HepG2 (cell line): ENCODE results near the gene HHEX. TPM values are rescaled to one million over a fixed set of nuclear protein-coding genes. Genes with fewer than 3 reads are reported as not detected.

Source experiments
- ATF1 ChIP-seq: IDR thresholded peaks from 2 replicates; pipeline ENCODE4 v1.6.1; 2016; ENCODE audit warnings: mild to moderate bottlenecking, control low read depth
- CC2D1A ChIP-seq: sonication (generic); formaldehyde crosslinking; IDR thresholded peaks from 2 replicates; pipeline ENCODE4 v1.8.1; 2023; ENCODE audit warnings: mild to moderate bottlenecking, missing genetic modification reagents
- CCDC6 ChIP-seq: sonication (generic); formaldehyde crosslinking; IDR thresholded peaks from 2 replicates; pipeline ENCODE4 v1.8.1; 2022; ENCODE audit warnings: mild to moderate bottlenecking, missing genetic modification reagents, moderate library complexity
- CHCHD3 ChIP-seq: sonication (generic); formaldehyde crosslinking; IDR thresholded peaks from 2 replicates; pipeline ENCODE4 v1.8.0; 2022; ENCODE audit warnings: mild to moderate bottlenecking, missing genetic modification reagents, moderate library complexity
- DR1 ChIP-seq: sonication (generic); formaldehyde crosslinking; IDR thresholded peaks from 2 replicates; pipeline ENCODE4 v1.8.0; 2021; ENCODE audit warnings: mild to moderate bottlenecking, missing genetic modification reagents, inconsistent platforms
- HIVEP1 ChIP-seq: sonication (generic); formaldehyde crosslinking; IDR thresholded peaks from 2 replicates; pipeline ENCODE4 v1.4.0; 2020; ENCODE audit warnings: mild to moderate bottlenecking, missing genetic modification reagents
- HNF4G ChIP-seq, 2 experiments: sonication (generic) in 1 of 2; formaldehyde crosslinking in 1 of 2; IDR thresholded peaks; 2 replicates each; pipeline versions ENCODE4 v1.4.0 to v1.6.1; 2011 to 2020; ENCODE audit warnings: borderline replicate concordance in 2 of 2, low read depth in 2 of 2, mild to moderate bottlenecking in 2 of 2, low read length in 1 of 2, missing genetic modification reagents in 1 of 2, moderate library complexity in 1 of 2
- HNRNPUL1 ChIP-seq: fragments of 200-400 bp; formaldehyde crosslinking; IDR thresholded peaks from 2 replicates; pipeline ENCODE4 v1.6.1; 2017; ENCODE audit warnings: low read depth, mild to moderate bottlenecking, low read length, moderate library complexity
- MIXL1 ChIP-seq: IDR thresholded peaks from 2 replicates; pipeline ENCODE4 v1.6.1; 2016
- MTA1 ChIP-seq: sonication (generic); formaldehyde crosslinking; IDR thresholded peaks from 2 replicates; pipeline ENCODE4 v1.4.0; 2020; ENCODE audit warnings: missing genetic modification reagents, mild to moderate bottlenecking, borderline replicate concordance
- NR1H2 ChIP-seq: sonication (generic); formaldehyde crosslinking; IDR thresholded peaks from 2 replicates; pipeline ENCODE4 v1.8.1; 2022; ENCODE audit warnings: low read depth, missing genetic modification reagents, borderline replicate concordance
- PHF20 ChIP-seq: sonication (generic); formaldehyde crosslinking; IDR thresholded peaks from 2 replicates; pipeline ENCODE4 v1.5.0; 2020; ENCODE audit warnings: mild to moderate bottlenecking, missing genetic modification reagents
- POGK ChIP-seq: sonication (generic); formaldehyde crosslinking; conservative IDR thresholded peaks from 2 replicates; pipeline ENCODE4 v1.8.0; 2022; ENCODE audit warnings: mild to moderate bottlenecking, moderate library complexity, missing genetic modification reagents
- POLR2A ChIP-seq, 2 experiments: IDR thresholded peaks; 2 replicates each; pipeline ENCODE4 v1.6.1; 2011; ENCODE audit warnings: low read depth in 2 of 2, low read length in 2 of 2, mild to moderate bottlenecking in 1 of 2, moderate library complexity in 1 of 2; ENCODE audit not compliant: insufficient read depth in 1 of 2
- RBFOX2 ChIP-seq: fragments of 200-400 bp; formaldehyde crosslinking; IDR thresholded peaks from 2 replicates; pipeline ENCODE4 v1.6.1; 2017; ENCODE audit warnings: low read depth, mild to moderate bottlenecking, low read length
- RXRA ChIP-seq: sonication (generic); formaldehyde crosslinking; IDR thresholded peaks from 2 replicates; pipeline ENCODE4 v1.5.1; 2020; ENCODE audit warnings: missing genetic modification reagents
- SMAD3 ChIP-seq: sonication (generic); formaldehyde crosslinking; IDR thresholded peaks from 2 replicates; pipeline ENCODE4 v1.4.0; 2020; ENCODE audit warnings: missing genetic modification reagents
- SNRNP70 ChIP-seq: fragments of 200-400 bp; formaldehyde crosslinking; IDR thresholded peaks from 2 replicates; pipeline ENCODE4 v1.6.1; 2017; ENCODE audit warnings: mild to moderate bottlenecking, low read depth, low read length, moderate library complexity
- STAT6 ChIP-seq: sonication (generic); formaldehyde crosslinking; IDR thresholded peaks from 2 replicates; pipeline ENCODE4 v1.4.0; 2020; ENCODE audit warnings: missing genetic modification reagents, mild to moderate bottlenecking, borderline replicate concordance
- ZNF124 ChIP-seq: sonication (generic); formaldehyde crosslinking; IDR thresholded peaks from 2 replicates; pipeline ENCODE4 v1.4.0; 2020; ENCODE audit warnings: missing genetic modification reagents
- ZNF563 ChIP-seq: sonication (generic); formaldehyde crosslinking; IDR thresholded peaks from 2 replicates; pipeline ENCODE4 v1.8.0; 2022; ENCODE audit warnings: mild to moderate bottlenecking, moderate library complexity, missing genetic modification reagents
- ZNF660 ChIP-seq: sonication (generic); formaldehyde crosslinking; IDR thresholded peaks from 2 replicates; pipeline ENCODE4 v1.5.1; 2020; ENCODE audit warnings: mild to moderate bottlenecking, low read depth, missing genetic modification reagents, borderline replicate concordance
- ZNF883 ChIP-seq: sonication (generic); formaldehyde crosslinking; IDR thresholded peaks from 2 replicates; pipeline ENCODE4 v1.5.1; 2020; ENCODE audit warnings: mild to moderate bottlenecking, missing genetic modification reagents; ENCODE audit errors: not compliant biosample characterization
- polyA plus RNA-seq, 8 experiments: library from polyadenylated mRNA; depleted of rRNA in 3 of 8; stranded (reverse) in 7 of 8; unstranded in 1 of 8; fragments of >200 nt; fragmentation: Illumina TruSeq in 4 of 8; extraction: Trizol in 4 of 8; gene quantifications; 2 replicates each; pipeline versions ENCODE4 v1.2.1 to v1.2.3, GENCODE V29; 2011 to 2016; ENCODE audit warnings: low read depth in 4 of 8, missing spikeins in 1 of 8, mixed read lengths in 1 of 8; ENCODE audit not compliant: insufficient read depth in 1 of 8
- total RNA-seq, 5 experiments: library from RNA; depleted of rRNA; stranded (reverse); fragments of >200 nt; fragmentation: Illumina TruSeq; extraction: Trizol; gene quantifications; 2 replicates each; pipeline ENCODE4 v1.2.3, GENCODE V29; 2016; ENCODE audit warnings: low read depth in 1 of 5
- TF ChIP-seq, protein P1 (sequence below): sonication (generic); formaldehyde crosslinking; conservative IDR thresholded peaks from 2 replicates; pipeline ENCODE4 v1.8.1; 2023; ENCODE audit warnings: missing genetic modification reagents

The HHEX gene
- total and polyA plus RNA-seq, 2 of the 13 experiments (the other 11 are each of a cell fraction or from before 2014, with no cell fraction given) = 44.5 to 48.7 TPM

DNA sequence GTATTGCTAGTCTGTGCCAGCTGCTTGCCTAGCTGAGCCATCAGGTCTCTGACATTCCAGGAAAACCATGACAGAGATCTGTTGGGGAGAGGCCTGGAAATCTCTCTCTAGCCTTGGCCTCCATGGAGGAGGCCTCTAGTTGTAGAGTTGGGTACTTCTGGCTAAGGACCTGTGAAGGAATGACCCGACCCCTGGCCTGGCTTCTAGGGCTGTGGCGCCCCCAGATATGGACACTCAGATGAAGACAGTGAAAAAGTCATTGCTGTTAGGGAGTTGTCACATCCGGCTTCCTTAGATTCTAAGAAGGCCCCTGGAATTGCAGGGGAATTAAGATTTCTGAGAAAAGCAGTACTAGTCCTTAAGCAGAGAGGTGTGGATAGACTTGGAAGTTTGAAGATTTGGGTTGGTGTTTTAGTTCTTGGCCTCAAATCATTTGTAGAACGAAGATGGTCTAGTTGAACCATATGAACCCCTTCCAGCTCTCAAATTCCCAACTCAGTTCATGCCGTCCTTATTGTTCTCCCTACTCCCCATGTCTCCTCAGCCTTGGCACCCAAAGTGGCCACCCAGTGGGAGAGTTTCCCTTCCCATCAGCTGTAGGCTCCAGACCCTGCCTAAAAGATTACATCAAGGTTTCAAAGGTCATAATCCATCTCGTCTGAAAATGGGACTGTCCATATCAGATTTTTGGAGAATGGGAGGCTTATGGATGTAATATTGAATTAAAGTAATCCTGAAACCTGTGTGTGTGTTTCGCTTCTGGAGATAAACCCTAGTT lies 7.0 kb downstream of the HHEX start (continued):
- TF ChIP-seq HNRNPUL1 (no peak), SMAD3 (CRISPR knock-in tag) (no peak), PHF20 (CRISPR knock-in tag) (no peak), SNRNP70 (no peak), RBFOX2 (peak; percentile 55; the same call in 1 of the 2 replicates), POLR2A (IDR thresholded peaks at IDR 0.05; ENCODE audit: insufficient read depth in 1 of 2, low read depth in 2 of 2, low read length in 2 of 2) (0 out of 4 replicates have a peak, but pooled peaks of 1 of the 2 experiments have one; percentile 25), POGK (CRISPR knock-in tag) (0 out of 2 replicates have a peak, but pooled peaks have one; percentile 5), CCDC6 (0 out of 2 replicates have a peak, but pooled peaks have one; percentile 42), ZNF883 (CRISPR knock-in tag) (no peak), ATF1 (CRISPR knock-in tag) (0 out of 2 replicates have a peak, but pooled peaks have one; percentile 0), CC2D1A (CRISPR knock-in tag) (no peak), STAT6 (0 out of 2 replicates have a peak, but pooled peaks have one; percentile 40), MTA1 (CRISPR knock-in tag) (no peak), ZNF563 (CRISPR knock-in tag) (no peak), CHCHD3 (no peak), HIVEP1 (CRISPR knock-in tag) (0 out of 2 replicates have a peak, but pooled peaks have one; percentile 27), MIXL1 (CRISPR knock-in tag) (no peak; the same call in 1 of the 2 replicates), NR1H2 (no peak), HNF4G (IDR thresholded peaks at IDR 0.05; ENCODE audit: borderline replicate concordance, low read depth, low read length) (peak; percentile 71), HNF4G (CRISPR knock-in tag; IDR thresholded peaks at IDR 0.05; ENCODE audit: borderline replicate concordance, low read depth) (no peak), ZNF660 (CRISPR knock-in tag) (no peak), ZNF124 (0 out of 2 replicates have a peak, but pooled peaks have one; percentile 13), DR1 (no peak), RXRA (CRISPR knock-in tag) (no peak)
- TF ChIP-seq, protein P1, sequence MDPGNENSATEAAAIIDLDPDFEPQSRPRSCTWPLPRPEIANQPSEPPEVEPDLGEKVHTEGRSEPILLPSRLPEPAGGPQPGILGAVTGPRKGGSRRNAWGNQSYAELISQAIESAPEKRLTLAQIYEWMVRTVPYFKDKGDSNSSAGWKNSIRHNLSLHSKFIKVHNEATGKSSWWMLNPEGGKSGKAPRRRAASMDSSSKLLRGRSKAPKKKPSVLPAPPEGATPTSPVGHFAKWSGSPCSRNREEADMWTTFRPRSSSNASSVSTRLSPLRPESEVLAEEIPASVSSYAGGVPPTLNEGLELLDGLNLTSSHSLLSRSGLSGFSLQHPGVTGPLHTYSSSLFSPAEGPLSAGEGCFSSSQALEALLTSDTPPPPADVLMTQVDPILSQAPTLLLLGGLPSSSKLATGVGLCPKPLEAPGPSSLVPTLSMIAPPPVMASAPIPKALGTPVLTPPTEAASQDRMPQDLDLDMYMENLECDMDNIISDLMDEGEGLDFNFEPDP (CRISPR knock-in tag) = 0 out of 2 replicates have a peak, but pooled peaks have one; percentile 76
